ENCODE results near the gene EIF4E1B.

DNA sequence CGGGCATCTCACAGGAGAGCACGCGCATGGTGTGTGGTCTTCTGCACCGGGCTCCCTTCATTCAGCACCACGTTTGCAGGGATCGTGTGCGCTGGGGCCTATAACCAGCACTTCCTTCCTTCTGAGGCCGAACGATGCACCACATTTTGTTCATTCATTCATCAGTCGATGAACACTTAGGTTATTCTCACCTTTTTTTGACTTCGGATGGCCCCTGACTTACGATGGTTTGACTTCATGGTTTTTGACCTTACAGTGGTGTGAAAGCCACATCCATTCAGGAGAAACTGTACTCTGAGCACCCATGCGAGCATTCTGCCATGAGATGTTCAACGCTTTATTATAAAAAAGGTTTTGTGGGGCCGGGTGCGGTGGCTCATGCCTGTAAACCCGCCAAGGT lies 44.3 kb downstream of the EIF4E1B start:
- TF ChIP-seq, protein P1, sequence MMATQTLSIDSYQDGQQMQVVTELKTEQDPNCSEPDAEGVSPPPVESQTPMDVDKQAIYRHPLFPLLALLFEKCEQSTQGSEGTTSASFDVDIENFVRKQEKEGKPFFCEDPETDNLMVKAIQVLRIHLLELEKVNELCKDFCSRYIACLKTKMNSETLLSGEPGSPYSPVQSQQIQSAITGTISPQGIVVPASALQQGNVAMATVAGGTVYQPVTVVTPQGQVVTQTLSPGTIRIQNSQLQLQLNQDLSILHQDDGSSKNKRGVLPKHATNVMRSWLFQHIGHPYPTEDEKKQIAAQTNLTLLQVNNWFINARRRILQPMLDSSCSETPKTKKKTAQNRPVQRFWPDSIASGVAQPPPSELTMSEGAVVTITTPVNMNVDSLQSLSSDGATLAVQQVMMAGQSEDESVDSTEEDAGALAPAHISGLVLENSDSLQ (IDR thresholded peaks at IDR 0.05), result no peak
- TF ChIP-seq L3MBTL2 (conservative IDR thresholded peaks at IDR 0.05), result no peak
- no peak for TF ChIP-seq SP1 (IDR thresholded peaks at IDR 0.05)
- TF ChIP-seq SUZ12 (IDR thresholded peaks at IDR 0.05), result no peak
- no peak for TF ChIP-seq NFRKB (IDR thresholded peaks at IDR 0.05)
- TF ChIP-seq BHLHE40 (IDR thresholded peaks at IDR 0.05; ENCODE audit: borderline replicate concordance), result no peak
- TF ChIP-seq TARDBP (IDR thresholded peaks at IDR 0.05), result no peak

Data from HEK293T (cell line).